Measurements from ENCODE around the gene ZNF865.

- TF ChIP-seq CTCF (IDR thresholded peaks at IDR 0.05 in 2 of 3, conservative IDR thresholded peaks at IDR 0.05 in 1 of 3; ENCODE audit: control insufficient read depth in 2 of 3, extremely low read depth in 1 of 3, insufficient read depth in 1 of 3, low read depth in 3 of 3, low read length in 3 of 3) (no peak), E4F1 (IDR thresholded peaks at IDR 0.05; ENCODE audit: borderline replicate concordance, partially characterized antibody) (no peak), POLR2A (IDR thresholded peaks at IDR 0.05; ENCODE audit: low read depth, low read length) (no peak), TBL1XR1 (IDR thresholded peaks at IDR 0.05; ENCODE audit: low read depth, low read length) (no peak), ZNF384 (IDR thresholded peaks at IDR 0.05; ENCODE audit: borderline replicate concordance, low read depth, low read length) (no peak), TAF1 (IDR thresholded peaks at IDR 0.05; ENCODE audit: borderline replicate concordance, low read depth, low read length) (no peak), IRF3 (IDR thresholded peaks at IDR 0.05) (no peak), MAX (IDR thresholded peaks at IDR 0.05; ENCODE audit: low read depth, low read length) (no peak), CREB1 (IDR thresholded peaks at IDR 0.05; ENCODE audit: low read depth) (no peak)
These were observed 29.9 kb downstream of the ZNF865 start for GRCh38 chr19:55635334-55635717.
